ENCODE measurements around the gene DVL1. TPM values are rescaled to one million over a fixed set of nuclear protein-coding genes. Genes with fewer than 3 reads are reported as not detected.

The DVL1 gene
- polyA plus RNA-seq, 1 experiment: 23.6 TPM

GRCh38 chr1:1340791-1341548 lies 8.2 kb downstream of the DVL1 start:
- POLR2A ChIA-PET: no interaction called here
- DNase-seq (ENCODE audit: low read depth): no peak
- no peak overlapping the region for H3K4me3 ChIP-seq (ENCODE audit: low read depth, low read length)
- peaks cover 31% of the 10 kb centered on the region for H3K36me3 ChIP-seq (ENCODE audit: control insufficient read depth, insufficient read depth, low read length)
- CTCF ChIA-PET: interaction anchor here (0.7 kb wide), 1 partner anchor 30 kb away, joined by 3 read pairs; no protein-coding TSS in a partner anchor
- no peaks in the 10 kb centered on the region for H3K27me3 ChIP-seq (ENCODE audit: control insufficient read depth, insufficient read depth, low read length)
- TF ChIP-seq CTCF (IDR thresholded peaks at IDR 0.05; ENCODE audit: insufficient read depth, low read depth, low read length): no peak

DNA sequence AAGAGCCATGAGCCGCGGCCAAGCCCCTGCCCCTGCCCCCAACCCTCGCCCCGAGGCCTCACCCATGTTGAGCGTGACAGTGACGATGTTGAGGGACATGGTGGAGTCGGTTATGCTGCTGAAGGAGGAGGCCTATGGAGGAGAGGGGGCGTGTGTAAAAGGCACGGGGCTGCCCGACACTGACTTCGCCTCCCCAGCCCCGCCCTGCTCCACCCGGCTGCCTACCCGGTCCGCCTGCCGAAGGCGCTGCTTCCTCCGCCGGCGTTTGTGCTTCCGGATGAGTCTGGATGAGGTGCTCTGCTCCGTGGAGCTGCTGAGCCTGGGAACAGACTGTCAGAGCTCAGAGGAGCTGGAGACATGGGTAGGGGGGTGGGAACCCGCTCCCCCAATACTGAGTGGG lies 9.0 kb downstream of the DVL1 start:
- ChIA-PET POLR2A (no interaction called here), CTCF (no interaction called here)
- no peak for DNase-seq (ENCODE audit: low read depth)
- no peak overlapping the region for H3K4me3 ChIP-seq (ENCODE audit: low read depth, low read length)
- H3K27me3 ChIP-seq (ENCODE audit: control insufficient read depth, insufficient read depth, low read length): no peaks in the 10 kb centered on the region
- H3K36me3 ChIP-seq (ENCODE audit: control insufficient read depth, insufficient read depth, low read length): peaks cover 31% of the 10 kb centered on the region
- TF ChIP-seq CTCF (IDR thresholded peaks at IDR 0.05; ENCODE audit: insufficient read depth, low read depth, low read length): no peak

DNA sequence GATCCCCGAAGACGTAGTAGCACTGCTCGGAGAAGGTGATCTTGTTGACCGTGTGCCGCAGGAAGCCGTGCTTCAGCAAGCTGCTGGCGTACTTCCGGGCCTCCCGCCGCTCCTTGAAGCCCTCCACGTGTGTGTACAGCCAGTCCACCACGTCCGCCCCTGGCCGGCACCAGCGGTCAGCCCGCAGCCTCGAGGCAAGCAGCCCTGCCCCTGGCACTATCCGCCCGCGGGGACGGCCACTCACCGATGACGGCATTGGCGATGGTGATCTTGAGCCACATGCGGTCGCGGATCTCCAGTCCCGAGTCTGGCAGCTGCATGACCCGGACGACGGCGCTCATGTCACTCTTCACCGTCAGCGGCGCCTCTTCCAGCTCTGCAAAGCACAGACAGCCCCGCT lies 10.9 kb downstream of the DVL1 start:
- no peak for TF ChIP-seq CTCF (IDR thresholded peaks at IDR 0.05; ENCODE audit: insufficient read depth, low read depth, low read length)
- Histone ChIP-seq H3K36me3 (ENCODE audit: control insufficient read depth, insufficient read depth, low read length) (peaks cover 28% of the 10 kb centered on the region), H3K27me3 (ENCODE audit: control insufficient read depth, insufficient read depth, low read length) (no peaks in the 10 kb centered on the region), H3K4me3 (ENCODE audit: low read depth, low read length) (no peak overlapping the region)
- no peak for DNase-seq (ENCODE audit: low read depth)
- ChIA-PET POLR2A (no interaction called here), CTCF (interaction anchor here (0.5 kb wide), 1 partner anchor 333 kb away, joined by 3 read pairs; no protein-coding TSS in a partner anchor)

DNA sequence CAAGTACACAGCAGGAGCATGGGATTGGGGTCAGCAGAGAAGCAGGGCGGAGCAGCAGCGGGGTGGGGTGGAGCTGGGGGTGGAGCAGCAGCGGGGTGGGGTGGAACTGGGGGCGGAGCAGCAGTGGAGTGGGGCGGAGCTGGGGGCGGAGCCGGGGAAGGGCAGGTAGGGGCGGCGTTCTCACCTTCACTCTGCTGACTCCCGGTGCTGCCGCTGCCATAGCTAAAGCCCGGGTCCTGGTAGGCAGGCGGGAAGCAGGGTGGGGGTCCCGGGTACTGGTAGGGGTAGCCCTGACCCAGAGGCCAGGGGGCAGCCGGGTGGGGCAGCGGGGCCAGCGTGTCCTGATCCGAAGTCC lies 11.4 kb downstream of the DVL1 start:
- ChIA-PET CTCF (no interaction called here), POLR2A (no interaction called here)
- Histone ChIP-seq H3K27me3 (ENCODE audit: control insufficient read depth, insufficient read depth, low read length) (no peaks in the 10 kb centered on the region), H3K36me3 (ENCODE audit: control insufficient read depth, insufficient read depth, low read length) (peaks cover 28% of the 10 kb centered on the region), H3K4me3 (ENCODE audit: low read depth, low read length) (no peak overlapping the region)
- TF ChIP-seq CTCF (IDR thresholded peaks at IDR 0.05; ENCODE audit: insufficient read depth, low read depth, low read length): no peak
- DNase-seq (ENCODE audit: low read depth): no peak

GRCh38 chr1:1336931-1337792 lies 12.1 kb downstream of the DVL1 start:
- ChIA-PET CTCF (interaction anchor here (2.1 to 2.7 kb wide), 2 partner anchors 9 to 35 kb away, joined by 6 to 13 read pairs; no protein-coding TSS in a partner anchor), POLR2A (no interaction called here)
- Histone ChIP-seq H3K27me3 (ENCODE audit: control insufficient read depth, insufficient read depth, low read length) (no peaks in the 10 kb centered on the region), H3K36me3 (ENCODE audit: control insufficient read depth, insufficient read depth, low read length) (peaks cover 28% of the 10 kb centered on the region), H3K4me3 (ENCODE audit: low read depth, low read length) (no peak overlapping the region)
- no peak for TF ChIP-seq CTCF (IDR thresholded peaks at IDR 0.05; ENCODE audit: insufficient read depth, low read depth, low read length)
- DNase-seq (ENCODE audit: low read depth): no peak
